UCSD-AML1 (cell line): ENCODE measurements around the gene MAB21L1.

Experiments
- DNase-seq: peaks from one replicate; lab custom pipeline; 2025; ENCODE audit not compliant: unreplicated experiment; lab: John Stamatoyannopoulos, UW

Gene MAB21L1

DNA sequence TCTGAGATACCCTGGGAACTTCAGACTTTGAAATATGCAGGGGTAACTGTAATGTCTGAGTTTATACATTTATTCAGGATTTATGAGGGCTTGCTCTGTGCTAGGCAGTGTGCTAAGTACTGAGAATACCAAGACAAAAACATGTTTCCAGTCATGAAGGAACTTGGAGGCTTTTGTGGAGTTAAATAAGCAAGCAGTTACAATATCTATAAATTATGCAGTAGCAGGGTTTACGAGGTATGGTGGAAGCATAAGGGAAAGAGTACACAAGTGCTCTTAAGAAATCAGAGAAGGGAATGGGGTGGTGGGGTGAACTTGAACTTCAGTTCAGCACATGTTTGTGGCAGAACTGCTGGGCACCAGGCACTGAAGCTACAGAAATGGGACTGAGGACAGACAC is 28.0 kb downstream of the MAB21L1 start:
- no peak for DNase-seq
